Lower lobe of right lung (tissue), 2 donors: ENCODE data around the gene PCDHGA6. TPM values are rescaled to one million over a fixed set of nuclear protein-coding genes. Genes with fewer than 3 reads are reported as not detected.

Experiments used
- ATAC-seq, 2 donors: fragments of 200-7000 bp; cut with Tn5 transposase; one replicate each; pipeline ENCODE4 v1.9.1; 2020 to 2022; ENCODE audit warnings: mild to moderate bottlenecking in 2 of 2, moderate library complexity in 2 of 2
- DNase-seq: peaks from one replicate; pipeline ENCODE4 v3.0.0-alpha.2; 2020
- H3K27ac ChIP-seq: fragments of 200-600 bp; one replicate; pipeline ENCODE4 v1.8.0; 2022
- H3K27me3 ChIP-seq: fragments of 200-600 bp; one replicate; pipeline ENCODE4 v1.8.0; 2022; ENCODE audit warnings: low read depth
- H3K36me3 ChIP-seq: fragments of 200-600 bp; one replicate; pipeline ENCODE4 v1.8.0; 2022; ENCODE audit warnings: mild to moderate bottlenecking
- H3K4me1 ChIP-seq: fragments of 200-600 bp; one replicate; pipeline ENCODE4 v1.8.0; 2022
- H3K4me3 ChIP-seq: fragments of 200-600 bp; one replicate; pipeline ENCODE4 v1.8.0; 2022; ENCODE audit warnings: mild to moderate bottlenecking
- H3K9me3 ChIP-seq: fragments of 200-600 bp; one replicate; pipeline ENCODE4 v1.8.0; 2022
- CTCF ChIP-seq: fragments of 200-600 bp; IDR thresholded peaks from one replicate; pipeline ENCODE4 v1.8.0; 2022; ENCODE audit warnings: antibody characterized with exemption, mild to moderate bottlenecking
- intact Hi-C: fragments of 100-400 bp; cut with DNase I; formaldehyde crosslinking; loops from one replicate; pipeline ENCODE4 v1.11.0; 2022
- total RNA-seq: library from RNA; stranded (reverse); fragmentation: NEBNext Ultra II Directional; extraction: Animal tissue kit (Norgen Biotek cat#: 25700); gene quantifications from one replicate; pipeline ENCODE4 v1.2.1, GENCODE V29; 2021
- donor health status: DM: no; HTN: yes; CAD: no; lungs with severe emphysema.

Gene PCDHGA6
- total RNA-seq, 1 donor from 2014 or later = 3.2 TPM

- Histone ChIP-seq H3K4me3 (no peak overlapping the region), H3K36me3 (no peaks in the 10 kb centered on the region), H3K9me3 (peaks cover 91% of the 10 kb centered on the region), H3K27me3 (peaks cover 11% of the 10 kb centered on the region), H3K27ac (no peak overlapping the region), H3K4me1 (no peaks in the 10 kb centered on the region)
- ATAC-seq = no peak
- no peak for TF ChIP-seq CTCF
- no peak for DNase-seq
- intact Hi-C loops = no loop called here
Observed at GRCh38 chr5:141427783-141428426, 54.2 kb downstream of the PCDHGA6 start.

Other genes with a start within 250 kb of the PCDHGA6 start
- gene PCDHB5, start 238.7 kb upstream of the PCDHGA6 start, total RNA-seq = 1.8 TPM
- gene PCDHB6, start 223.8 kb upstream of the PCDHGA6 start, total RNA-seq = 0.41 TPM
- 1.9 TPM for gene PCDHB7, start 201.2 kb upstream of the PCDHGA6 start, total RNA-seq
- 2.6 TPM for gene PCDHB8, start 196.1 kb upstream of the PCDHGA6 start, total RNA-seq
- gene PCDHB16, start 191.5 kb upstream of the PCDHGA6 start, total RNA-seq = 2.6 TPM
- 3.0 TPM for gene PCDHB9, start 186.7 kb upstream of the PCDHGA6 start, total RNA-seq
- 2.0 TPM for gene PCDHB10, start 181.5 kb upstream of the PCDHGA6 start, total RNA-seq
- gene PCDHB11, start 174.3 kb upstream of the PCDHGA6 start, total RNA-seq = 2.7 TPM
- 1.7 TPM for gene PCDHB12, start 165.2 kb upstream of the PCDHGA6 start, total RNA-seq
- gene PCDHB13, start 160.0 kb upstream of the PCDHGA6 start, total RNA-seq = 2.9 TPM
- gene PCDHB14, start 150.5 kb upstream of the PCDHGA6 start, total RNA-seq = 2.1 TPM
- 2.8 TPM for gene PCDHB15, start 128.5 kb upstream of the PCDHGA6 start, total RNA-seq
- 0.71 TPM for gene SLC25A2, start 69.8 kb upstream of the PCDHGA6 start, total RNA-seq
- 65.0 TPM for gene TAF7, start 53.1 kb upstream of the PCDHGA6 start, total RNA-seq
- gene PCDHGA1, start 43.4 kb upstream of the PCDHGA6 start, total RNA-seq = 0.53 TPM
- gene PCDHGA2, start 35.1 kb upstream of the PCDHGA6 start, total RNA-seq = 2.7 TPM
- gene PCDHGA3, start 30.1 kb upstream of the PCDHGA6 start, total RNA-seq = 1.8 TPM
- gene PCDHGB1, start 23.8 kb upstream of the PCDHGA6 start, total RNA-seq = 1.8 TPM
- 3.1 TPM for gene PCDHGA4, start 18.9 kb upstream of the PCDHGA6 start, total RNA-seq
- gene PCDHGB2, start 13.9 kb upstream of the PCDHGA6 start, total RNA-seq = 3.7 TPM
- 2.8 TPM for gene PCDHGA5, start 9.7 kb upstream of the PCDHGA6 start, total RNA-seq
- gene PCDHGB3, start 3.6 kb upstream of the PCDHGA6 start, total RNA-seq = 2.2 TPM
- 1.9 TPM for gene PCDHGA7, start 8.9 kb downstream of the PCDHGA6 start, total RNA-seq
- gene PCDHGB4, start 13.8 kb downstream of the PCDHGA6 start, total RNA-seq = 5.3 TPM
- 1.5 TPM for gene PCDHGA8, start 18.7 kb downstream of the PCDHGA6 start, total RNA-seq
- gene PCDHGB5, start 24.1 kb downstream of the PCDHGA6 start, total RNA-seq = 9.1 TPM
- 4.8 TPM for gene PCDHGA9, start 28.9 kb downstream of the PCDHGA6 start, total RNA-seq
- 7.7 TPM for gene PCDHGB6, start 34.1 kb downstream of the PCDHGA6 start, total RNA-seq
- gene PCDHGA10, start 39.1 kb downstream of the PCDHGA6 start, total RNA-seq = 5.4 TPM
- 15.9 TPM for gene PCDHGB7, start 43.8 kb downstream of the PCDHGA6 start, total RNA-seq
- 3.2 TPM for gene PCDHGA11, start 47.2 kb downstream of the PCDHGA6 start, total RNA-seq
- 5.9 TPM for gene PCDHGA12, start 56.6 kb downstream of the PCDHGA6 start, total RNA-seq
- gene PCDHGC3, start 102.1 kb downstream of the PCDHGA6 start, total RNA-seq = 82.4 TPM
- 1.5 TPM for gene PCDHGC4, start 111.1 kb downstream of the PCDHGA6 start, total RNA-seq
- 1.8 TPM for gene PCDHGC5, start 115.2 kb downstream of the PCDHGA6 start, total RNA-seq
- 118 TPM for gene DIAPH1, start 245.1 kb downstream of the PCDHGA6 start, total RNA-seq